ENCODE measurements around the gene PRDM8.
"Not testable (repeated sequence)": the region's sequence is repeated elsewhere in the genome, so short reads cannot be mapped to it uniquely, and the experiment has no call there.

PRDM8 gene

GRCh38 chr4:80196922-80197573 is at the start of gene PRDM8:
Gene PRDM8, plus strand, starts transcription at chr4:80197503. Its CDS starts 2,578 bp downstream, at chr4:80200081.
- DNase-seq = no peak

DNA sequence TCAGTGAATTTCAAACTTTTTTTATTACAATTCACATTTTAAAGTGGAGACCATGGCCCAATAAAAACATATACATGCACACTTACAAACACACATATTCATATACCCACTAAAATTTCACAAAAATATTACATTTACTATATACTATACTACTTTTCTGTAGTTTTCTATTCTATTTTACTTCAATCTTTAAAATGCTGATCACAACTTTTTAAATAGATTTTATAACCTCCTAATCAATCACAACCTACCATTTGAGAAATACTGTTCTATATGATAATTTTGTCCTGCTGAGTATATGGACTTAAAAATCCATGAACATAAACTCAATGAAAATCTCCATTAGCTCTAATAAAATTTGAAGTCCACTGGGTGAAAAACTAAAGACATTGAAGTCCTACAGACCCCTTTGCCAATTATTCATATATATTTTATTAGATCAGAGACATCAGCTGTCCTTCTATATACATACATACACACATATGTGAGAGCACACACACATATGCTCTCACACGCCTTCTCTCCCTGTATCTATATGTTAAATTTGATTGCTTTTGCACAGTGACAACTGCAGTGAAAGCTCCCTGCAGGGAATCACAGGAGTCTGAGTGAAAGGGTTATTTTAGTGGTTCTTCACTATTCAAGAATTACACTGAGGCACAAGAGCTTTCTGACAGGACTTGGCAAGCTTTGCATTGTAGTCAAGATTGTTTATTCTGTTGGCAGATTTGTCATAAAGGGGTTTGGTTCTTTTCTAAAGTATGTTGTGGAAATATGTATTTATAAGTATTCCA is 46.7 kb upstream of the PRDM8 start:
- DNase-seq = no peak

DNA sequence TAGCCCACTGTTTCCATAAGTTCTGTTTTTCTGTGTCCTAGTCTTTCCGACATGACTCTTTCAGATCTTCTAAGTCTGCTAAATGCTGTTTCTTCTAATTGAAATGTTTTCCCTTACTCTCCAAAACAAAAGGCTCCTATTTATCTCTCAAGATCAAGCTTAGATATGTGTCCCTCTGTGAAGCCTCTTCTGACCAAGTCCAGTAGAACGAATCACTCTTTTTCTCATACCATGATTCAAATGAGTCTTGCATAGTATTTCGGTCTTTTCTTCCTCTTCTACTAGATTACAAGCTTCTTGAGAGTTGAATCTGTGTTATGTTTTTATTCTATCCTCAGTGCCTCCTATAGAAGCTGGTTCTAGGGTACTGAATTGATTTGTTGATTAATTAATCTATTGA is 45.3 kb upstream of the PRDM8 start:
- DNase-seq = no peak

DNA sequence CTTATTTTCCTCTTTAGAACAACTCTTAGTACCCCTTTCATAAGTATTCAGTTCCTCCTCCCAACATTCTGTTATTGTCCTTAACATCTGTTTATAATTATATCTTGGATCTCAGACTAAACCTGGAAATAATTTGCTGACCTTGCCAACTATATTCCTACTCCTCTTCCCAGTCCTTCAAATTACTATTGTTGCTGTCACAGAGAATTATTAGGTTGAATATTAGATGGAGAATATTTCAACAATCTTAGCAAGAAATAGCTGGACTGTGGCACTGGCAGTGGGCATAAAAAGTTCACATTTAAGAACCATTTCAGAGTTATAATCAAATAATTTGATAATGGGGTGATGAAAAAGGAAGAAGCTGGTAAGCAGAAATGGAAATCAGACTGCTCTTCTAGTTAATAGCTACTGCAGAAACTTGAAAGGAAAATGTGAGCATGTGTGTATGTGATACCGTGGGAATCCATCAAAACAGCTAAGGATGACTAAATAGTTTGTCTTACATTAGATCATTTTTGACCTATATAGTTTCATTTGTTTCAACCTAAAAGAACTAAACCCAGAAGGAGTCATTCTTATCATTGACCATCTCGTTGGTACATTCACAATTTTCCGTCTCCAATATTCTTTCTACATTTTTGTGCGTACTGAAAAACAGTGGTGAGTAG is 43.3 kb upstream of the PRDM8 start:
- no peak for DNase-seq

- no peak for DNase-seq
Observed at GRCh38 chr4:80154545-80154933, 42.8 kb upstream of the PRDM8 start.

GRCh38 chr4:80155316-80155982 is 41.9 kb upstream of the PRDM8 start:
- no peak for DNase-seq

DNA sequence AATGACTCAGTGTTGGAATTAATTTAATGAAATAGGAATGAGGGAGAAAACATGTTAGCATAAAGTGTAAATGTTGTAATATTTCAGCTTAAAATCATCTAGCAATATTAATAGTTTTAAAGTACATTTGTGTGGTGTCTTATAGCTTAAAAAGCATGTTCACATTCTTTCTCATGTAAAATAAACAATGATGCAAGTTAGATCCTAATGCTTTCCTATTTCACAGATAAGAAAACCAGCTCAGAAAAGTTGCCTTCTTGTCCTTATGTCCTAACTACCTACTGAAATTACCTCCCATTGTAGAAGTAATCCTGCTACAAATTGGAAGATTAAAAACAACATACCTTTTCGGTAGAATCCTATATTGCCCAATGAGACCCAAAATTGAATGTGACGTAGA is 40.9 kb upstream of the PRDM8 start:
- no peak for DNase-seq

DNA sequence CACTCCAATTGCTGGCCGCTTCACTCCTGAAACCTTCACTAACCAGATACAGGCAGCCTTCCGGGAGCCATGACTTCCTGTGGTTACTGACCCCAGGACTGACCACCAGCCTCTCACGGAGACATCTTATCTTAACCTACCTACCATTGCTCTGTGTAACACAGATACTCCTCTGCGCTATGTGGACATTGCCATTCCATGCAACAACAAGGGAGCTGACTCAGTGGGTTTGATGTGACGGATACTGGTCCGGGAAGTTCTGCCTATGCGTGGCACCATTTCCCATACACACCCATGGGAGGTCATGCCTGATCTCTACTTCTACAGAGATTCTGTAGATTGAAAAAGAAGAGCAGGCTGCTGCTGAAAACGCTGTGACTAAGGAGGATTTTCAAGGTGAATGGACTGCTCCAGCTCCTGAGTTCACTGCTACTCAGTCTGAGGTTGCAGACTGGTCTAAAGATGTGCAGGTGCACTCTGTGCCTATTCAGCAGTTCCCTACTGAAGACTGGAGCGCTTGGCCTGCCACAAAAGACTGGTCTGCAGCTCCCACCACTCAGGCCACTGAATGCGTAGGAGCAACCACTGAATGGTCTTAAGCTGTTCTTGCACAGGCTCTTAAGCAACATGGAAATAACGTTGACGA is 35.8 kb upstream of the PRDM8 start:
- no peak for DNase-seq

GRCh38 chr4:80162418-80162817 is 34.9 kb upstream of the PRDM8 start:
- no peak for DNase-seq

- DNase-seq = no peak
Observed at GRCh38 chr4:80165855-80166254, 31.4 kb upstream of the PRDM8 start.

- DNase-seq = no peak
Observed at GRCh38 chr4:80171251-80171650, 26.1 kb upstream of the PRDM8 start.

GRCh38 chr4:80171656-80172055 is 25.6 kb upstream of the PRDM8 start:
- no peak for DNase-seq

DNA sequence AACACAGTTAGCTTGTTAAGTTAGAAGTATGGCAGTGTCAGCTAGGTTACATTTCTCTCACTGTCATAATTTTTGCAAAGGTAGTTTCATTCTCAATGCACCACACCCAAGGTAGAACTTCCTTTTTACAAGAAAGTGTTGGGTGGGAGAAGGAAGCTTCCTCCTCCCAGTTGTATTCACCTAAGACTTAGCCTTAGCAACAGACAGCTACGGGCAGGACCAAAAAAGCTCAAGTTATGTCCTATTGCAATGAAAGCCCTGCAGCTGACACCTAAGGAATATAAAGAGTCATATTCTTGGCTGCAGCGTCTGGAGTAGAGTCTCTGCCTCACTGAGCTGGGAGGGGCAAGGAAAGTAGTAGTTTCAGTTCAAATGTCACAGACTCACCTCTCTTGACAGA is 25.1 kb upstream of the PRDM8 start:
- DNase-seq = no peak

GRCh38 chr4:80173401-80173800 is 23.9 kb upstream of the PRDM8 start:
- DNase-seq = no peak

GRCh38 chr4:80173841-80174240 is 23.5 kb upstream of the PRDM8 start:
- DNase-seq = no peak

- not testable (repeated sequence) for DNase-seq
Observed at GRCh38 chr4:80177793-80178192, 19.5 kb upstream of the PRDM8 start.

GRCh38 chr4:80178964-80179363 is 18.3 kb upstream of the PRDM8 start:
- no peak for DNase-seq

- no peak for DNase-seq
Observed at GRCh38 chr4:80179637-80180161, 17.6 kb upstream of the PRDM8 start.

GRCh38 chr4:80180743-80181142 is 16.6 kb upstream of the PRDM8 start:
- DNase-seq = no peak

- DNase-seq = no peak
Observed at GRCh38 chr4:80182237-80182866, 15.0 kb upstream of the PRDM8 start.

DNA sequence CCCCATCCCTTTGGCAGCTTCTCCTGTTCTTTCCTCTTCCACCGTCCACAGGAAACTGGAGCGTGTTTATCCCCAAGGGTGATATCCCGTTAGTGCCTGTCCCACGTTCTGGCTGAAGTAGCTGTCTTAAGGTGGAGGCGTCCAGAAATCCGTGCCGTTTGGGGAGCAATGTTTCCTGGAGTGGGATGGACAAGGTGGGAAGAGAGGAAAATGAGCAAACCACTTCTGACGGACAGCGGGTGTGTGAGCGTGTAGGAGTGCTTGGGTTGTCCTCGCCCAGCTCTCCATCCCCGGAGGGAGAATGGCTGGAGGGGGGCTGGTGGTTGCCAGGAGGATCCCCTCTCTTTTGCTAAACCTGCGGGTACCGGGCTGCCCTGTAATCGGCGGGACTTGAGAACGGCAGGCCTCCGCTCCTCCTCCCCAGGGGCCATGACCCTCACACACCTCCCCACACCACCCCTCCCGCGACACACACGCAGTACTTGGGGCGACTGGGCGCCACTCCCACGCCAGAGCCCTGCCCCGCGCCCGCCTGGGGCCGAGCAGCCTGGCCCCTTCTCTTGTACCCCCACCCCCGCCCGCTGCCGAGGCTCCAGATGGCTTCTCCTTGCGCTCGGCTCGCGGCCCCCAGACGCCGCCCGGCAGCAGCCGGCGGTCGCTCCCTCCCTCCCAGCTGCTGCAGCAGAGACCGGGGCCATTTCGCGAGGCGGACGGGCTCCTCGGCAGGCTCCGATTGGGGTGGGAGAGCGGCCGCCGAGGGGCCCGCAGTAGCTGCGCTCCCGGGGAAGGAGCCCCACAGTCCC is 13.9 kb upstream of the PRDM8 start:
- DNase-seq = no peak
